Trophoblast cell (in vitro differentiated cells and primary cell): ENCODE results near the gene GRK2.

Experiments
- DNase-seq, 2 donors: peaks; one replicate each; pipeline ENCODE4 v3.0.0-alpha.2; 2016
- H2AFZ ChIP-seq: 2 replicates; pipeline ENCODE4 v1.6.1; 2013; ENCODE audit warnings: low read length, moderate library complexity, mild to moderate bottlenecking; ENCODE audit not compliant: insufficient read depth, poor library complexity
- H2AK5ac ChIP-seq: 2 replicates; pipeline ENCODE4 v1.6.1; 2013; ENCODE audit warnings: mild to moderate bottlenecking, low read length
- H2BK120ac ChIP-seq: 2 replicates; pipeline ENCODE4 v1.6.1; 2013; ENCODE audit warnings: low read length, mild to moderate bottlenecking, moderate library complexity; ENCODE audit not compliant: insufficient read depth, poor library complexity
- H2BK12ac ChIP-seq: 2 replicates; pipeline ENCODE4 v1.6.1; 2013; ENCODE audit warnings: mild to moderate bottlenecking, low read length, moderate library complexity
- H2BK5ac ChIP-seq: 2 replicates; pipeline ENCODE4 v1.6.1; 2013; ENCODE audit warnings: low read length, low read depth, moderate library complexity, mild to moderate bottlenecking; ENCODE audit not compliant: poor library complexity
- H3K14ac ChIP-seq: 2 replicates; pipeline ENCODE4 v1.6.1; 2013; ENCODE audit warnings: mild to moderate bottlenecking, low read length
- H3K18ac ChIP-seq: 2 replicates; pipeline ENCODE4 v1.6.1; 2013; ENCODE audit warnings: mild to moderate bottlenecking, low read length
- H3K23ac ChIP-seq: 2 replicates; pipeline ENCODE4 v1.6.1; 2013; ENCODE audit warnings: low read length
- H3K27ac ChIP-seq: 2 replicates; pipeline ENCODE4 v1.5.1; 2013; ENCODE audit warnings: low read depth, mild to moderate bottlenecking, inconsistent platforms, low read length, moderate library complexity
- H3K27me3 ChIP-seq: 2 replicates; pipeline ENCODE4 v1.6.1; 2013; ENCODE audit warnings: inconsistent platforms, mild to moderate bottlenecking, low read length, moderate library complexity; ENCODE audit not compliant: insufficient read depth
- H3K36me3 ChIP-seq, 2 experiments: 1 replicate in 1 of 2; 2 replicates in 1 of 2; pipeline ENCODE4 v1.6.1; 2013; ENCODE audit warnings: low read length in 2 of 2, mild to moderate bottlenecking in 2 of 2, moderate library complexity in 1 of 2; ENCODE audit not compliant: insufficient read depth in 2 of 2, control insufficient read depth in 1 of 2
- H3K4ac ChIP-seq: 2 replicates; pipeline ENCODE4 v1.6.1; 2013; ENCODE audit warnings: low read depth, mild to moderate bottlenecking, low read length, moderate library complexity
- H3K4me1 ChIP-seq, 2 experiments: 1 replicate in 1 of 2; 2 replicates in 1 of 2; pipeline ENCODE4 v1.6.1; 2013; ENCODE audit warnings: low read length in 2 of 2, mild to moderate bottlenecking in 2 of 2, moderate library complexity in 1 of 2; ENCODE audit not compliant: insufficient read depth in 2 of 2, control insufficient read depth in 1 of 2
- H3K4me2 ChIP-seq: 2 replicates; pipeline ENCODE4 v1.6.1; 2013; ENCODE audit warnings: inconsistent platforms, mild to moderate bottlenecking, low read length, moderate library complexity
- H3K4me3 ChIP-seq: 2 replicates; pipeline ENCODE4 v1.5.1; 2013; ENCODE audit warnings: mild to moderate bottlenecking, low read depth, low read length, inconsistent platforms
- H3K79me1 ChIP-seq: one replicate; pipeline ENCODE4 v1.6.1; 2013; ENCODE audit warnings: low read length
- H3K79me2 ChIP-seq: 2 replicates; pipeline ENCODE4 v1.6.1; 2013; ENCODE audit warnings: low read length, mild to moderate bottlenecking; ENCODE audit not compliant: control insufficient read depth, insufficient read depth, poor library complexity
- H3K9ac ChIP-seq: 2 replicates; pipeline ENCODE4 v1.6.1; 2013; ENCODE audit warnings: mild to moderate bottlenecking, low read length
- H3K9me3 ChIP-seq: 2 replicates; pipeline ENCODE4 v1.6.1; 2013; ENCODE audit warnings: low read depth, mild to moderate bottlenecking, control low read depth, inconsistent platforms, low read length; ENCODE audit not compliant: insufficient read depth
- H4K12ac ChIP-seq: 2 replicates; pipeline ENCODE4 v1.6.1; 2013; ENCODE audit warnings: low read depth, mild to moderate bottlenecking, low read length, moderate library complexity
- H4K8ac ChIP-seq: 2 replicates; pipeline ENCODE4 v1.6.1; 2013; ENCODE audit warnings: low read depth, mild to moderate bottlenecking, low read length, moderate library complexity
- H4K91ac ChIP-seq: one replicate; pipeline ENCODE4 v1.6.1; 2013; ENCODE audit warnings: low read depth, mild to moderate bottlenecking, low read length, moderate library complexity
- WGBS: extraction: QIAGEN DNeasy Blood & Tissue Kit; methylation state at CpG from one replicate; pipeline ENCODE4 v1.1.7; 2013; ENCODE audit warnings: missing lambda C conversion rate; ENCODE audit not compliant: insufficient read length, insufficient coverage; ENCODE audit errors: extremely low coverage; 5-methylcytosine and 5-hydroxymethylcytosine counted together

The GRK2 gene

DNA sequence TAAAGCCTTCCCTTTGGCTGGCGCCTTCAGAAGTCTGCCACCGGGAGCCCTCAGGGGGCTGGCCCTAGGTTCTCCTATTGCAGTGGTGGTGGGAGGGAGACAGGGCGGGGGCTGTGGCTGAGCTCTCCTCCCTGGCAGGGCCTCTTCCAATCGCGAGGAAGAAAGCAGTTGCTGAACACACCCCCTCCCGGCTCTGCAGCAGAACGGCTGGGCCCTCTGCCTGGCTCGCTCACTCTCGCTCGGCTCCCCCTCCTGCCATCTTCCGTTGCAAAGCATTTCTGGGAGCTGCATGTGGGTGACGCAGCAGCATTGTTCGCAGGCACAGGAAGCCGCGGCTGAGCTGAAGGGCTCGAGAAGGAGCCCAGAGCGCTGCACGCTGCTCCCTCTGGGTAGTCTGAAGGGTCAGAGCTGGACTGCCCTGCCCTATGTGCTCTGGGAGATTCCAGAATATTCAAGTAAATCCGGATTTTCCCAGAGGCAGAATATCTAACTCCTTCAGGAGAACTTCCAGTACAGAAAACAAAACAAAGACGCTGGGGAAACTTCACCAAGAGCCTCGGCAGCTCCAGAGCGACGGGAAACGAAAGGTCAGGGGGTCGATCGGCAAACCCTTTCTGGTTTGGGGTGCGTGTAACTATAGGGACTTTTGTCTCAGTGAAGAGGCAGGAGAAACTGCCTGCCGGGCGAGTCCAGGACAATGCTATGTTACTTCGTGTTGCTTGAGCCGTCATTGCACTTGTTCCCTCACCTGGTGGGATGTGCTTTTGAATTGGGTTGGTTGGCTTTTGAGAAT is 26.3 kb upstream of the GRK2 start:
- Histone ChIP-seq H3K23ac (no peak overlapping the region), H2BK12ac (peak overlapping the region; percentile 54), H3K18ac (peak overlapping the region; percentile 79), H3K27me3 (no peaks in the 10 kb centered on the region), H3K4me1 (peaks cover 10 to 21% of the 10 kb centered on the region in 2 experiments), H3K27ac (peak overlapping the region; percentile 91), H3K36me3 (peaks cover 6 to 15% of the 10 kb centered on the region in 2 experiments), H3K79me1 (peaks cover 13% of the 10 kb centered on the region), H2BK120ac (peak overlapping the region; percentile 37), H3K4ac (peak overlapping the region; percentile 12), H4K91ac (peak overlapping the region; percentile 60), H3K4me2 (peak overlapping the region; percentile 92), H3K4me3 (peak overlapping the region; percentile 82), H3K9ac (peak overlapping the region; percentile 82), H3K79me2 (peaks cover 10% of the 10 kb centered on the region), H3K9me3 (no peaks in the 10 kb centered on the region), H4K12ac (no peak overlapping the region), H2BK5ac (peak overlapping the region; percentile 85), H4K8ac (peak overlapping the region; percentile 51), H2AK5ac (peak overlapping the region; percentile 27), H3K14ac (peak overlapping the region; percentile 70), H2AFZ (no peak overlapping the region)
- DNase-seq: peak; percentile 98 to 99
- WGBS: no CpG with 5 or more reads among the region's 31 CpGs

DNA sequence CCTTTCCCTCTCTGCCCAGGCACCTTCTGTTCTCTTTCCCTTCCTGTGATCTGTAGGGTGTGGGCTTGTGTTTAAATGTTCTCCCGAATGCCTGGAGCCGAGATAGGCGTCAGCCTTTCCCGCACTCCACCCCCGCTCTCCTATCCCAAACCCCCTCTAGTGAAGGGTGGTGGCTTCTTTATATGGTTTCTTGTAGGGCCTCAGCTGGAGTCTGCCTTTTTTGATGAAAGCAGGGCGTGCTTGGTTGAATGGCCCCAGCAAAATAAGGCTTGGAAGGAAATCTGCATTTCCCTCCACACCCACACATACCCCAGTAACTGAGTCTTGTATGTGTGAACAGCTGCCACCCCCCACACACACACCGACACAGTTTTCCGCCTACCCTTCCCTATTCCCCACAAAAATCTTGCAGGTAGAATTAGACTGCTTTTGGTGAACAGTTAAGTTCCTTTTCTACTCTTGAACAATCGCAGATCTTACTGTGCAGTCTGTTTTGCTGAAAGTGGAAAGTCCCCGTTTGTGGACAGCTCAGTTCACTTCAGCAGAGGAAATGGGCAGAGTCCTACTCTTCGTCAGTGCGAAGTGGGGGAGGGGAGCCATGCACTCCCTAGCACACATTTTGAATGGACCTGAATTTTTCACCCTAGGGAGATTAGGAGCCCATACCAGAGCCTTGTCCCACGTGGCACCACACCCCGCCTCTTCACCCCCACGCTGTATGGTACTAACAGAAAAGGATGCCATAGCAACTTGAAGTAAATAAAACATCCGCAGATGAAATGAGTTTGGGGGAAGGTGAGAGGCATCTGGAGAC is 25.5 kb upstream of the GRK2 start:
- H3K4me2 ChIP-seq: peak overlapping the region; percentile 92
- H3K27me3 ChIP-seq: no peaks in the 10 kb centered on the region

DNA sequence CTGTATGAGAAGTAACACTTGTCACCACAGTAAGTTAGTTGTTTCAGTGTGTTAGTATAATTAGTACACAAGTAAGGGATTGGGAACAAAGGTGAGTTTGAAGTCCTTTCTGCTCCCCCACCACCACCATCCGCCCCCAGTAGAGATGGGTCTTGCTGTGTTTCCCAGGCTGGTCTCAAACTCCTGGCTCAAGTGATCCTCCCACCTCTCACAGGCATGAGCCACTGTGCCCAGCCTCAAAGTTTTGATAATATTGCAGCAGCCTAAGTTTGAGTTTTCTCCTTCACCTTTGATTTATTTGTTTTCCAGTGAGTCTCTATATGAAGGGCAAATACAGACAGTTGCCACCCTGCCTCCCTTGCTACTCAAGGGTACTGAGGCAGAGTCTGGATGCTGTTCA is 23.7 kb upstream of the GRK2 start:
- no peak overlapping the region for H4K91ac ChIP-seq
- peaks cover 2% of the 10 kb centered on the region for H3K9me3 ChIP-seq
- no CpG with 5 or more reads among the region's 1 CpG for WGBS
- H4K12ac ChIP-seq: no peak overlapping the region
- peak overlapping the region; percentile 72 for H3K4ac ChIP-seq
- peaks cover 15% of the 10 kb centered on the region for H3K79me1 ChIP-seq
- H3K4me1 ChIP-seq: peaks cover 15 to 31% of the 10 kb centered on the region in 2 experiments
- H2AK5ac ChIP-seq: no peak overlapping the region
- no peak overlapping the region for H2BK120ac ChIP-seq
- no peak for DNase-seq
- peaks cover 10% of the 10 kb centered on the region for H3K79me2 ChIP-seq
- H3K23ac ChIP-seq: no peak overlapping the region
- no peak overlapping the region for H2AFZ ChIP-seq
- H3K4me3 ChIP-seq: no peak overlapping the region
- no peak overlapping the region for H3K14ac ChIP-seq
- H3K18ac ChIP-seq: no peak overlapping the region
- H4K8ac ChIP-seq: no peak overlapping the region
- peaks cover 17 to 32% of the 10 kb centered on the region in 2 experiments for H3K36me3 ChIP-seq
- no peaks in the 10 kb centered on the region for H3K27me3 ChIP-seq
- H2BK12ac ChIP-seq: no peak overlapping the region
- no peak overlapping the region for H3K9ac ChIP-seq
- no peak overlapping the region for H3K27ac ChIP-seq
- no peak overlapping the region for H3K4me2 ChIP-seq
- H2BK5ac ChIP-seq: no peak overlapping the region

More for the DNA sequence above, 25.5 kb upstream of the GRK2 start:
- Histone ChIP-seq H2AFZ (no peak overlapping the region), H3K23ac (no peak overlapping the region), H3K14ac (peak overlapping the region; percentile 70), H2BK120ac (peak overlapping the region; percentile 37), H2BK5ac (peak overlapping the region; percentile 85), H3K4me1 (peaks cover 10 to 21% of the 10 kb centered on the region in 2 experiments), H3K79me1 (peaks cover 15% of the 10 kb centered on the region), H3K79me2 (peaks cover 10% of the 10 kb centered on the region), H3K36me3 (peaks cover 9 to 22% of the 10 kb centered on the region in 2 experiments), H4K8ac (peak overlapping the region; percentile 51), H3K9me3 (peaks cover 2% of the 10 kb centered on the region), H4K91ac (peak overlapping the region; percentile 60), H3K18ac (peak overlapping the region; percentile 79), H3K4ac (peak overlapping the region; percentile 12), H3K9ac (peak overlapping the region; percentile 82), H3K27ac (peak overlapping the region; percentile 86), H2BK12ac (peak overlapping the region; percentile 54), H4K12ac (no peak overlapping the region), H3K4me3 (peak overlapping the region; percentile 82), H2AK5ac (peak overlapping the region; percentile 27)
- no CpG with 5 or more reads among the region's 16 CpGs for WGBS
- peak; percentile 72 for DNase-seq

DNA sequence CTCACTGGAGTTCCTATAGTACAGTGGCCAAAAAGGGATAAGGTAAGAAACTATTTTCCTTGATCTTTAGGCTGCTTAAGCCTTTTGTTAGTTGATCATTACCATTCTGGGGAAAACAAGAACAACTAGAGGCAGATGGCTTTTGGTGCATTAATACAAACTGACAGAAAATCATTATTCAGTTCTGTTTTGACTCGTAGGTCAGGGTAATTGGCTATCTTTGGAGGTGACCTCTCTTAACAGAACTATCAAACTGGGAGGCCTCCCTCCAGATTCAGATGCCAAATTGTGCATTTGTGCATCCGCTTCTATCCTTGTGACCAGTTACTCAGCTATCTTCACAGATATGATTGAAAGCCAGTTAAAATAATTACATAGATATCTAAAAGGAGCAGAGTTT is 23.2 kb upstream of the GRK2 start:
- Histone ChIP-seq H3K79me2 (peaks cover 10% of the 10 kb centered on the region), H3K4me3 (no peak overlapping the region), H3K18ac (no peak overlapping the region), H3K9ac (no peak overlapping the region), H4K12ac (no peak overlapping the region), H3K27ac (no peak overlapping the region), H3K4ac (peak overlapping the region; percentile 72), H4K91ac (no peak overlapping the region), H4K8ac (no peak overlapping the region), H3K14ac (no peak overlapping the region), H3K27me3 (no peaks in the 10 kb centered on the region), H3K79me1 (peaks cover 16% of the 10 kb centered on the region), H2AK5ac (no peak overlapping the region), H2BK5ac (no peak overlapping the region), H3K23ac (no peak overlapping the region), H3K36me3 (peaks cover 17 to 32% of the 10 kb centered on the region in 2 experiments), H2BK12ac (no peak overlapping the region), H2BK120ac (no peak overlapping the region), H3K9me3 (peaks cover 2% of the 10 kb centered on the region), H2AFZ (no peak overlapping the region), H3K4me2 (no peak overlapping the region), H3K4me1 (peaks cover 18 to 34% of the 10 kb centered on the region in 2 experiments)
- no peak for DNase-seq
- no CpG with 5 or more reads among the region's 2 CpGs for WGBS
